Caco-2 (cell line): Measurements from ENCODE around the gene NECTIN1. TPM values are rescaled to one million over a fixed set of nuclear protein-coding genes. Genes with fewer than 3 reads are reported as not detected.
A peak's percentile ranks its signal among the peaks of the same experiment; 100 is the strongest.

Experiments
- BruUV-seq: library from RNA; stranded (reverse); fragments of 400-500 nt; replicated peaks from 2 replicates; lab custom pipeline; 2021; lab: Mats Ljungman, UMichigan
- CTCF ChIA-PET: fragments of 300-600 bp; sonication (Branson Sonifier 250); formaldehyde crosslinking; loops from one replicate; lab custom pipeline; 2022; ENCODE audit warnings: antibody characterized with exemption; lab: Charles Lee
- POLR2A ChIA-PET: fragments of 300-600 bp; sonication (Branson Sonifier 250); formaldehyde crosslinking; loops from one replicate; lab custom pipeline; 2022; ENCODE audit warnings: antibody characterized with exemption; lab: Charles Lee
- DNase-seq, 2 experiments: peaks; one replicate each; pipeline versions ENCODE4 v3.0.0 to v3.0.0-alpha.2; 2020 to 2022
- H3K27me3 ChIP-seq: replicated peaks from 2 replicates; pipeline ENCODE4 v1.6.0; 2011; ENCODE audit warnings: low read length; ENCODE audit not compliant: control insufficient read depth, insufficient read depth
- H3K36me3 ChIP-seq: 2 replicates; pipeline ENCODE4 v1.5.1; 2011; ENCODE audit warnings: low read length; ENCODE audit not compliant: control insufficient read depth, insufficient read depth
- H3K4me1 ChIP-seq: fragments of 250-450 bp; sonication (Bioruptor Pico); 2 replicates; pipeline ENCODE4 v1.5.1; 2020; ENCODE audit warnings: mild to moderate bottlenecking
- H3K4me3 ChIP-seq: 2 replicates; pipeline ENCODE4 v1.5.1; 2011; ENCODE audit warnings: low read depth, mild to moderate bottlenecking, control low read depth, low read length
- H3K9me3 ChIP-seq: fragments of 250-450 bp; sonication (Bioruptor Pico); 2 replicates; pipeline ENCODE4 v1.5.1; 2020; ENCODE audit warnings: mild to moderate bottlenecking, moderate library complexity
- H3K27ac Mint-ChIP-seq: one replicate; pipeline ENCODE4 v1.8.0; 2022; ENCODE audit warnings: mixed read lengths; ENCODE audit not compliant: unreplicated experiment
- H3K27me3 Mint-ChIP-seq: one replicate; pipeline ENCODE4 v1.8.0; 2022; ENCODE audit warnings: mixed read lengths; ENCODE audit not compliant: insufficient read depth, unreplicated experiment
- H3K36me3 Mint-ChIP-seq: one replicate; pipeline ENCODE4 v1.8.0; 2022; ENCODE audit warnings: mild to moderate bottlenecking, mixed read lengths; ENCODE audit not compliant: insufficient read depth, unreplicated experiment
- H3K4me1 Mint-ChIP-seq: one replicate; pipeline ENCODE4 v1.8.0; 2022; ENCODE audit warnings: low read depth, mixed read lengths; ENCODE audit not compliant: unreplicated experiment
- H3K4me3 Mint-ChIP-seq: one replicate; pipeline ENCODE4 v1.8.0; 2022; ENCODE audit warnings: mild to moderate bottlenecking, moderate library complexity, mixed read lengths; ENCODE audit not compliant: unreplicated experiment
- H3K9me3 Mint-ChIP-seq: one replicate; pipeline ENCODE4 v1.8.0; 2022; ENCODE audit warnings: mixed read lengths; ENCODE audit not compliant: unreplicated experiment
- intact Hi-C: fragments of 100-400 bp; cut with micrococcal nuclease; formaldehyde crosslinking; loops from one replicate; pipeline ENCODE4 v1.10.0; 2022; ENCODE audit not compliant: unreplicated experiment
- total RNA-seq: library from RNA; stranded (reverse); gene quantifications from 2 replicates; pipeline ENCODE4 v1.2.3, GENCODE V29; 2022
- TF ChIP-seq, protein P1 (sequence below), 2 experiments: fragments of 200-600 bp in 1 of 2; IDR thresholded peaks; 1 replicate in 1 of 2; 2 replicates in 1 of 2; pipeline versions ENCODE4 v1.5.1 to v1.8.0; 2011 to 2022; ENCODE audit warnings: antibody characterized with exemption in 1 of 2, control low read depth in 1 of 2, inconsistent platforms in 1 of 2, low read depth in 1 of 2, low read length in 1 of 2, mild to moderate bottlenecking in 1 of 2, moderate library complexity in 1 of 2; ENCODE audit not compliant: insufficient read depth in 1 of 2, severe bottlenecking in 1 of 2, unreplicated experiment in 1 of 2

Gene NECTIN1
- total RNA-seq, 1 experiment from 2014 or later, result 60.1 TPM

DNA sequence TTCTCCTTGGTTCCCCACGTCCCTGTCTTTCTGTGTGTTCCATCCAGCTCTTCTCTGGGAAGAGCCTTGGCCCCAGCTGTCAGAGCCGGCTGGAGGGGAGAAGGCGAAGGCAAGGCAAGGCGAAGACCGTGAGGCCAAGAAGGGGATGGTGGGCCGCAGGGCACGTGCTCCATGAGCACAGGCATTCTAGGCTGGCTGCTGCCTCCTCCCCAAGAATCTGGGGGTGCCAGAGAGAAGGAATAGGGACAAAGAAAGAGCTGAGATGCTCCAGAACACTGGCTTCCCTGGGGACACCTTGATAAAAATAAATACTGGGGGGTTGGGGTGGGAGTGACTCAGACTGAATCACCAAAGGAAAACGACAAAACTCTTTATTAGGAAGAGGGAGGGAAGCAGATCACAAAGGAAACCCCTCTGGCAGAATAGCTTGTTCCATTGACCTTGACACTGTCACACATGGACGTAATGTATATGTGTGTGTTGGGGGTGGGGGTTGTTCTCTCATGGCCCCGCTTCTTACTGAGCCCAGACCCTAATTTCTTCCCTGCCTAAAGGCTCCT lies 52.5 kb downstream of the NECTIN1 start:
- no peaks in the 10 kb centered on the region for H3K4me1 Mint-ChIP-seq
- H3K27me3 ChIP-seq, result no peaks in the 10 kb centered on the region
- H3K9me3 ChIP-seq, result peaks cover 14% of the 10 kb centered on the region; the same call in 1 of the 2 replicates
- peaks cover 10% of the 10 kb centered on the region for H3K9me3 Mint-ChIP-seq
- H3K27me3 Mint-ChIP-seq, result no peaks in the 10 kb centered on the region
- H3K27ac Mint-ChIP-seq, result no peak overlapping the region
- H3K36me3 ChIP-seq, result peaks cover 16% of the 10 kb centered on the region
- no peaks in the 10 kb centered on the region for H3K4me1 ChIP-seq
- H3K4me3 ChIP-seq, result no peak overlapping the region
- intact Hi-C loops, result no loop called here
- CTCF ChIA-PET, result no interaction called here
- POLR2A ChIA-PET, result no interaction called here
- no TSS peak for BruUV-seq
- H3K4me3 Mint-ChIP-seq, result no peak overlapping the region
- TF ChIP-seq, protein P1, sequence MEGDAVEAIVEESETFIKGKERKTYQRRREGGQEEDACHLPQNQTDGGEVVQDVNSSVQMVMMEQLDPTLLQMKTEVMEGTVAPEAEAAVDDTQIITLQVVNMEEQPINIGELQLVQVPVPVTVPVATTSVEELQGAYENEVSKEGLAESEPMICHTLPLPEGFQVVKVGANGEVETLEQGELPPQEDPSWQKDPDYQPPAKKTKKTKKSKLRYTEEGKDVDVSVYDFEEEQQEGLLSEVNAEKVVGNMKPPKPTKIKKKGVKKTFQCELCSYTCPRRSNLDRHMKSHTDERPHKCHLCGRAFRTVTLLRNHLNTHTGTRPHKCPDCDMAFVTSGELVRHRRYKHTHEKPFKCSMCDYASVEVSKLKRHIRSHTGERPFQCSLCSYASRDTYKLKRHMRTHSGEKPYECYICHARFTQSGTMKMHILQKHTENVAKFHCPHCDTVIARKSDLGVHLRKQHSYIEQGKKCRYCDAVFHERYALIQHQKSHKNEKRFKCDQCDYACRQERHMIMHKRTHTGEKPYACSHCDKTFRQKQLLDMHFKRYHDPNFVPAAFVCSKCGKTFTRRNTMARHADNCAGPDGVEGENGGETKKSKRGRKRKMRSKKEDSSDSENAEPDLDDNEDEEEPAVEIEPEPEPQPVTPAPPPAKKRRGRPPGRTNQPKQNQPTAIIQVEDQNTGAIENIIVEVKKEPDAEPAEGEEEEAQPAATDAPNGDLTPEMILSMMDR (IDR thresholded peaks at IDR 0.05; ENCODE audit: insufficient read depth in 1 of 2, low read depth in 1 of 2, low read length in 1 of 2, severe bottlenecking in 1 of 2, unreplicated experiment in 1 of 2), result no peak
- peaks cover 16% of the 10 kb centered on the region for H3K36me3 Mint-ChIP-seq
- DNase-seq, result no peak

DNA sequence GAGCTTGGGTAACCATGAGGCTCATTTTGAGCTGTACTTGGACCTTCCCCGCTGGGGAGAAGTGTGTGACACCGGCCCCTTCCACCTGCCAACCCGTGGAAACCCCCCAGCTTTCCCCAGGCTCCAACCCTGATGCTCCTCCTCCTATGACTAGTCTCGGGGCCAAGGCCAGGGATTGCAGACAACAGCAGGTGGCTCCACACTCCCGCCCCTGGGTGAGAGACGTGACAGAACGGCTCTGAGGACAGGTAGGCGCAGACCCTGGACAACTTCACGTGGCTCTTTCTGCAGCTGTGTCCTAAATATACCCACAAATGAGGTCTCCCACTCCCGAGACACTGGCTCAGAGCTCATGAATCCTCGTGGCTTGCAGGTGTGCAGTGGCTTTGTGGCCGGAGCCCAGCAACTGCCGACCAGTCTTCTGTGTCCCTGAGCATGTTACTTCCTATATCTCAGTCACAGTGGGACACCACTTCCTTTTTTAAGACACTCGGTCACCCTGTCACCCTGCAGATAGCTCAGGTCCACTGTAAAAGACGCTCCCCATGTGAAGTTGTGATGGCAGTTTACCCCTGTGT lies 55.2 kb downstream of the NECTIN1 start:
- H3K36me3 Mint-ChIP-seq, result peaks cover 21% of the 10 kb centered on the region
- H3K4me1 Mint-ChIP-seq, result no peaks in the 10 kb centered on the region
- ChIA-PET POLR2A (no interaction called here), CTCF (interaction anchor here (2.7 kb wide), 1 partner anchor 55 kb away, joined by 7 read pairs; the partner anchor contains the start of gene NECTIN1)
- H3K27me3 ChIP-seq, result no peaks in the 10 kb centered on the region
- peaks cover 10% of the 10 kb centered on the region for H3K9me3 Mint-ChIP-seq
- no peak overlapping the region for H3K27ac Mint-ChIP-seq
- DNase-seq, result peak in 1 of 2 experiments; percentile 38
- intact Hi-C loops, result no loop called here
- no peaks in the 10 kb centered on the region for H3K4me1 ChIP-seq
- no peak overlapping the region for H3K4me3 ChIP-seq
- no peaks in the 10 kb centered on the region for H3K27me3 Mint-ChIP-seq
- TF ChIP-seq, protein P1 (IDR thresholded peaks at IDR 0.05; ENCODE audit: insufficient read depth in 1 of 2, low read depth in 1 of 2, low read length in 1 of 2, severe bottlenecking in 1 of 2, unreplicated experiment in 1 of 2), result peak in 1 of 2 experiments; percentile 43
- H3K4me3 Mint-ChIP-seq, result no peak overlapping the region
- BruUV-seq, result no TSS peak
- peaks cover 14% of the 10 kb centered on the region; the same call in 1 of the 2 replicates for H3K9me3 ChIP-seq
- peaks cover 16% of the 10 kb centered on the region for H3K36me3 ChIP-seq

DNA sequence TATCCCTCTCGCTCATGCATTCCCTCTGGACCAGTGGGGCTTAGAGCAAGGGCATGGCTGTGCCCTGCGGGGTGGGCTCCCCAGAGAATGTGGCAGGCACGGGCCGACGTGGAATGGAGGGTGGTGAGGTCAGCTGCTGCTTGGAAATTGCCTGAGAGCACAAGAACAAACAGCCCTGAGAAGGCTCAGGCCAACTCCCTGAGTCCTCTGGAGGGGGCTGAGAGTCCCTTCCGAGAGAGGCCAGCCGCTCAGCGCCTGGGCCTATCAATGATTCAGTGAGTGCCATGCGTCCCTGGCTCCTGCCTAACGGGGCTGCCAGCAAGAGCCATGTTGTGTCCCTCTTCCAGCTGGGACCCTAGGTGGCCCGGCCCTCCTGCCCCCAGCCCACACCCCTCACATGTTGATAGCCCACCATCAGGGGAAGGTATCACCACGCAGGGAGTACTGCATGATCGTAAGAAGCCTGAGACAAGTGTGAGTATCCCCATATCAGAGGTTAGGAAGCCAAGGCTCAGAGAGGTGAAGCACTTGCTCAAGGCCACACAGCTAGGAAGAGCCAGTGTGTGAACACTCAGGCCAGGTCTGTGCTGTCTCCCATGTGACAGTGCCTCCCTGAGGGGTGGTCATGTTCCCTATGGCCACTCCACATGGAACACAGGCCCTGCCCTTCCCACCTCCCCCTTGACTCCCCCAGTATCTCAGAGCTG lies 55.8 kb downstream of the NECTIN1 start:
- CTCF ChIA-PET, result interaction anchor here (2.7 kb wide), 1 partner anchor 56 kb away, joined by 7 read pairs; the partner anchor contains the start of gene NECTIN1
- no peak overlapping the region for H3K4me3 Mint-ChIP-seq
- peaks cover 20% of the 10 kb centered on the region for H3K36me3 Mint-ChIP-seq
- POLR2A ChIA-PET, result no interaction called here
- no peaks in the 10 kb centered on the region for H3K27me3 Mint-ChIP-seq
- peaks cover 10% of the 10 kb centered on the region for H3K9me3 Mint-ChIP-seq
- Histone ChIP-seq H3K36me3 (peaks cover 15% of the 10 kb centered on the region), H3K4me1 (no peaks in the 10 kb centered on the region), H3K27me3 (no peaks in the 10 kb centered on the region), H3K4me3 (no peak overlapping the region), H3K9me3 (peaks cover 10% of the 10 kb centered on the region; the same call in 1 of the 2 replicates)
- TF ChIP-seq, protein P1 (IDR thresholded peaks at IDR 0.05; ENCODE audit: insufficient read depth in 1 of 2, low read depth in 1 of 2, low read length in 1 of 2, severe bottlenecking in 1 of 2, unreplicated experiment in 1 of 2), result no peak
- H3K27ac Mint-ChIP-seq, result no peak overlapping the region
- H3K4me1 Mint-ChIP-seq, result no peaks in the 10 kb centered on the region
- no peak for DNase-seq
- intact Hi-C loops, result no loop called here
- BruUV-seq, result no TSS peak
